ENCODE measurements around the gene WWP2.
A peak's percentile ranks its signal among the peaks of the same experiment; 100 is the strongest.

WWP2 gene

GRCh38 chr16:69858191-69859104 is 96.3 kb downstream of the WWP2 start:
- H3K4me1 ChIP-seq (ENCODE audit: control insufficient read depth, insufficient read depth, low read length) = no peaks in the 10 kb centered on the region
- DNase-seq (ENCODE audit: low read depth, low spot score) = no peak
- H3K4me3 ChIP-seq (ENCODE audit: low read length) = no peak overlapping the region
- no peaks in the 10 kb centered on the region for H3K9me3 ChIP-seq (ENCODE audit: control insufficient read depth, insufficient read depth, low read length)
- no CpG with 5 or more reads among the region's 13 CpGs for WGBS (ENCODE audit: insufficient coverage, insufficient read length)
- no peaks in the 10 kb centered on the region for H3K27me3 ChIP-seq (ENCODE audit: control insufficient read depth, insufficient read depth, low read length)
- H3K36me3 ChIP-seq (ENCODE audit: control insufficient read depth, insufficient read depth, low read length) = no peaks in the 10 kb centered on the region
- H3K27ac ChIP-seq (ENCODE audit: low read length) = no peak overlapping the region

GRCh38 chr16:69859105-69859989 is 97.2 kb downstream of the WWP2 start:
- H3K36me3 ChIP-seq (ENCODE audit: control insufficient read depth, insufficient read depth, low read length) = no peaks in the 10 kb centered on the region
- no peaks in the 10 kb centered on the region for H3K9me3 ChIP-seq (ENCODE audit: control insufficient read depth, insufficient read depth, low read length)
- WGBS (ENCODE audit: insufficient coverage, insufficient read length) = no CpG with 5 or more reads among the region's 20 CpGs
- no peaks in the 10 kb centered on the region for H3K4me1 ChIP-seq (ENCODE audit: control insufficient read depth, insufficient read depth, low read length)
- no peak overlapping the region for H3K27ac ChIP-seq (ENCODE audit: low read length)
- H3K4me3 ChIP-seq (ENCODE audit: low read length) = no peak overlapping the region
- H3K27me3 ChIP-seq (ENCODE audit: control insufficient read depth, insufficient read depth, low read length) = no peaks in the 10 kb centered on the region
- peak; percentile 41 for DNase-seq (ENCODE audit: low read depth, low spot score)

- H3K27me3 ChIP-seq (ENCODE audit: control insufficient read depth, insufficient read depth, low read length) = no peaks in the 10 kb centered on the region
- WGBS (ENCODE audit: insufficient coverage, insufficient read length) = no CpG with 5 or more reads among the region's 9 CpGs
- H3K4me3 ChIP-seq (ENCODE audit: low read length) = no peak overlapping the region
- DNase-seq (ENCODE audit: low read depth, low spot score) = no peak
- no peak overlapping the region for H3K27ac ChIP-seq (ENCODE audit: low read length)
- H3K36me3 ChIP-seq (ENCODE audit: control insufficient read depth, insufficient read depth, low read length) = no peaks in the 10 kb centered on the region
- H3K4me1 ChIP-seq (ENCODE audit: control insufficient read depth, insufficient read depth, low read length) = no peaks in the 10 kb centered on the region
- no peaks in the 10 kb centered on the region for H3K9me3 ChIP-seq (ENCODE audit: control insufficient read depth, insufficient read depth, low read length)
Observed at GRCh38 chr16:69860233-69861231, 98.4 kb downstream of the WWP2 start.

DNA sequence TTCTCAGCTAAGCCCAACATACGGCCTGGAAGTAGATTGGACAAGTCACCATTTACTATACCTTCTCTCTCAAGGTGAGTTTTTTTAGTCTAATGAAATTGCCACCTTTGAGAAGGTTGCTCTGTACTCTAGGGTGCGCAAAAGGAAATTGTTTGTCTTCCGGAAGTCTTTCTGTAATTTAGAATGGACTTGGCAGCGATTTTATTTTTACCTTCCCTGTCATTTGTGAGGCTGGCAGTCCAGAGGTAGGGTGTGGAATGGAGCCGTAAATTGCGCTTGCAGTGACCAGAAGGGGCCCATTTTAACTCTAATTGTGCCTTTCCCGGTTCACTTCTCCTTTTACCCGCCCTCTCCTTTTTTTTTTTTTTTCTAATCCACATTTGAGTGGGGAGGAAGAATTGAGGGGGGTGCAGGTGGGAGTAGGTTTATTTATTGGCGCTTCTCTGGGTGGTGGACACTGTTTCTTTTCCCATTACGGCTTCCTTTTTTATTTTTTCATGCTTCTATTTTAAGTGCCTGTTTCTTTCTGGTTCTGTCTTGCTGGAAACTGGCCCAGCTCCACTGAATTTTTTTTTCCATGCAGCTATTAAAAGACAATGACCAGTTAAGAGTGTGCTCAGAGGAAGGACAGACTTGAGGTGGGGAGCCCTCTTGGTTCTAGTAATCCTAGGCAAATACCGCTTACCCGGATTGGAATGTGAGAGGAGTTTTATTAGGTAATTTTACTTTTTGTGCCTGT is 99.3 kb downstream of the WWP2 start:
- Histone ChIP-seq H3K9me3 (ENCODE audit: control insufficient read depth, insufficient read depth, low read length) (no peaks in the 10 kb centered on the region), H3K36me3 (ENCODE audit: control insufficient read depth, insufficient read depth, low read length) (no peaks in the 10 kb centered on the region), H3K27ac (ENCODE audit: low read length) (no peak overlapping the region), H3K27me3 (ENCODE audit: control insufficient read depth, insufficient read depth, low read length) (no peaks in the 10 kb centered on the region), H3K4me3 (ENCODE audit: low read length) (no peak overlapping the region), H3K4me1 (ENCODE audit: control insufficient read depth, insufficient read depth, low read length) (no peaks in the 10 kb centered on the region)
- DNase-seq (ENCODE audit: low read depth, low spot score) = no peak
- WGBS (ENCODE audit: insufficient coverage, insufficient read length) = no CpG with 5 or more reads among the region's 12 CpGs

DNA sequence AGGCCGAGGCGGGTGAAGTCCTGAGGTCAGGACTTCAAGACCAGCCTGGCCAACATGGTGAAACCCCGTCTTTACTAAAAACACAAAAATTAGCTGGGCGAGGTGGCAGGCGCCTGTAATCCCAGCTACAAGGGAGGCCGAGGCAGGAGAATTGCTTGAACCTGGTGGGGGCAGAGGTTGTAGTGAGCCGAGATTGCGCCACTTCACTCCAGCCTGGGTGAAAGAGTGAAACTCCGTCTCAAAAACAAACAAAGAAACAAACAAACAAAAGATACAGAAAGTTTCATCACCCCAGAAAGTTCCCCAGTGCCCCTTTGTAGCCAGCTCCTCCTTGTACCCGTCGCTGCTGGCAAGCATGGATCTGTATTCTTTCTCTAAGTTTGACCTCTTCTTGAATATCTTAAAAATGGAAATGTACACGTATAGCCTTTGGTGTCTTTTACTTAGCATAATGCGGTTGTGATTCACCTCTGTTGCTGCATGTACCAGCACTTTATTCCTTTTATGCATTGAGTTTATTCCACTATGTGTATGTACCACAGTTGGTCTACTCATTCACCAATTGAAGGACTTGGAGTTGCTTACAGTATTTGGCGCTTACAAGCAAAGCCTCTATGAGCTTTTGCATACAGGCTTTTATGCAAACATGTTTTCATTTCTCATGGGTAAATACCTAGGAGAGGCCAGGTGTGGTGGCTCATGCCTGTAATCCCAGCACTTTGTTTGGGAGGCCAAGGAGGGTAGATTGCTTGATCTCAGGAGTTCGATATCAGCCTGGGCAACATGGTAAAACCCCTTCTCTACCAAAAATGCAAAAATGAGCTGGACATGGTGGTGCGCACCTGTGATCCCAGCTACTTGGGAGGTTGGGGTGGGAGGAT is 101.5 kb downstream of the WWP2 start:
- WGBS (ENCODE audit: insufficient coverage, insufficient read length) = no CpG with 5 or more reads among the region's 16 CpGs
- Histone ChIP-seq H3K36me3 (ENCODE audit: control insufficient read depth, insufficient read depth, low read length) (no peaks in the 10 kb centered on the region), H3K9me3 (ENCODE audit: control insufficient read depth, insufficient read depth, low read length) (no peaks in the 10 kb centered on the region), H3K27ac (ENCODE audit: low read length) (no peak overlapping the region), H3K27me3 (ENCODE audit: control insufficient read depth, insufficient read depth, low read length) (no peaks in the 10 kb centered on the region), H3K4me3 (ENCODE audit: low read length) (no peak overlapping the region), H3K4me1 (ENCODE audit: control insufficient read depth, insufficient read depth, low read length) (no peaks in the 10 kb centered on the region)
- no peak for DNase-seq (ENCODE audit: low read depth, low spot score)

GRCh38 chr16:69865701-69866100 is 103.6 kb downstream of the WWP2 start:
- no peaks in the 10 kb centered on the region for H3K36me3 ChIP-seq (ENCODE audit: control insufficient read depth, insufficient read depth, low read length)
- no peaks in the 10 kb centered on the region for H3K4me1 ChIP-seq (ENCODE audit: control insufficient read depth, insufficient read depth, low read length)
- H3K9me3 ChIP-seq (ENCODE audit: control insufficient read depth, insufficient read depth, low read length) = no peaks in the 10 kb centered on the region
- DNase-seq (ENCODE audit: low read depth, low spot score) = no peak
- H3K27ac ChIP-seq (ENCODE audit: low read length) = no peak overlapping the region
- H3K4me3 ChIP-seq (ENCODE audit: low read length) = no peak overlapping the region
- no CpG with 5 or more reads among the region's 8 CpGs for WGBS (ENCODE audit: insufficient coverage, insufficient read length)
- no peaks in the 10 kb centered on the region for H3K27me3 ChIP-seq (ENCODE audit: control insufficient read depth, insufficient read depth, low read length)

- Histone ChIP-seq H3K4me1 (ENCODE audit: control insufficient read depth, insufficient read depth, low read length) (no peaks in the 10 kb centered on the region), H3K9me3 (ENCODE audit: control insufficient read depth, insufficient read depth, low read length) (no peaks in the 10 kb centered on the region), H3K27me3 (ENCODE audit: control insufficient read depth, insufficient read depth, low read length) (no peaks in the 10 kb centered on the region), H3K4me3 (ENCODE audit: low read length) (no peak overlapping the region), H3K27ac (ENCODE audit: low read length) (no peak overlapping the region), H3K36me3 (ENCODE audit: control insufficient read depth, insufficient read depth, low read length) (peaks cover 4% of the 10 kb centered on the region; the same call in 1 of the 2 replicates)
- no CpG with 5 or more reads among the region's 8 CpGs for WGBS (ENCODE audit: insufficient coverage, insufficient read length)
- no peak for DNase-seq (ENCODE audit: low read depth, low spot score)
Observed at GRCh38 chr16:69867784-69868560, 105.8 kb downstream of the WWP2 start.

GRCh38 chr16:69870761-69871160 is 108.6 kb downstream of the WWP2 start:
- no peak for DNase-seq (ENCODE audit: low read depth, low spot score)
- H3K27me3 ChIP-seq (ENCODE audit: control insufficient read depth, insufficient read depth, low read length) = no peaks in the 10 kb centered on the region
- no peaks in the 10 kb centered on the region for H3K9me3 ChIP-seq (ENCODE audit: control insufficient read depth, insufficient read depth, low read length)
- no peak overlapping the region for H3K27ac ChIP-seq (ENCODE audit: low read length)
- H3K36me3 ChIP-seq (ENCODE audit: control insufficient read depth, insufficient read depth, low read length) = peaks cover 4% of the 10 kb centered on the region; the same call in 1 of the 2 replicates
- H3K4me3 ChIP-seq (ENCODE audit: low read length) = no peak overlapping the region
- H3K4me1 ChIP-seq (ENCODE audit: control insufficient read depth, insufficient read depth, low read length) = no peaks in the 10 kb centered on the region
- no CpG with 5 or more reads among the region's 4 CpGs for WGBS (ENCODE audit: insufficient coverage, insufficient read length)
